ENCODE results near the gene RNF169.

The RNF169 gene

GRCh38 chr11:74770456-74770855 lies 21.8 kb downstream of the RNF169 start:
- ATAC-seq = no peak
- no peak for DNase-seq

GRCh38 chr11:74771139-74771538 lies 22.5 kb downstream of the RNF169 start:
- no peak for DNase-seq
- no peak for ATAC-seq

- DNase-seq (no peak), ATAC-seq (no peak)
These were observed 24.8 kb downstream of the RNF169 start for GRCh38 chr11:74773476-74773875.

GRCh38 chr11:74775762-74776161 lies 27.1 kb downstream of the RNF169 start:
- DNase-seq (no peak), ATAC-seq (no peak)

- no peak for DNase-seq
These were observed 27.9 kb downstream of the RNF169 start for GRCh38 chr11:74776546-74776945.

GRCh38 chr11:74777038-74777437 lies 28.4 kb downstream of the RNF169 start:
- DNase-seq = no peak
- ATAC-seq = no peak

More at GRCh38 chr11:74776546-74776945, 27.9 kb downstream of the RNF169 start:
- no peak for ATAC-seq

GRCh38 chr11:74777877-74778276 lies 29.2 kb downstream of the RNF169 start:
- no peak for DNase-seq
- no peak for ATAC-seq

- no peak for ATAC-seq
- DNase-seq = no peak
These were observed 29.9 kb downstream of the RNF169 start for GRCh38 chr11:74778581-74778980.

- no peak for ATAC-seq
These were observed 31.8 kb downstream of the RNF169 start for GRCh38 chr11:74780248-74781005.

GRCh38 chr11:74783241-74783871 lies 34.7 kb downstream of the RNF169 start:
- DNase-seq (no peak), ATAC-seq (peak; percentile 79)

More at GRCh38 chr11:74780248-74781005, 31.8 kb downstream of the RNF169 start:
- no peak for DNase-seq

- ATAC-seq (peak; percentile 49), DNase-seq (no peak)
These were observed 35.6 kb downstream of the RNF169 start for GRCh38 chr11:74784234-74784633.

GRCh38 chr11:74784726-74785125 lies 36.1 kb downstream of the RNF169 start:
- no peak for DNase-seq
- no peak for ATAC-seq

GRCh38 chr11:74786574-74786973 lies 37.9 kb downstream of the RNF169 start:
- ATAC-seq (no peak), DNase-seq (no peak)

- no peak for DNase-seq
- ATAC-seq = no peak
These were observed 42.9 kb downstream of the RNF169 start for GRCh38 chr11:74791333-74792100.

- ATAC-seq = no peak
These were observed 57.6 kb downstream of the RNF169 start for GRCh38 chr11:74806267-74806666.

GRCh38 chr11:74809801-74810200 lies 61.2 kb downstream of the RNF169 start:
- no peak for ATAC-seq
- no peak for DNase-seq

More at GRCh38 chr11:74806267-74806666, 57.6 kb downstream of the RNF169 start:
- DNase-seq = no peak

- DNase-seq (no peak), ATAC-seq (no peak)
These were observed 67.3 kb downstream of the RNF169 start for GRCh38 chr11:74815966-74816365.

GRCh38 chr11:74816664-74817063 lies 68.0 kb downstream of the RNF169 start:
- no peak for DNase-seq
- no peak for ATAC-seq

- ATAC-seq (no peak), DNase-seq (no peak)
These were observed 69.8 kb downstream of the RNF169 start for GRCh38 chr11:74818283-74818946.

GRCh38 chr11:74819400-74819799 lies 70.8 kb downstream of the RNF169 start:
- no peak for DNase-seq
- ATAC-seq = no peak

- no peak for DNase-seq
- ATAC-seq = no peak
These were observed 72.1 kb downstream of the RNF169 start for GRCh38 chr11:74820763-74821162.

- DNase-seq (no peak), ATAC-seq (no peak)
These were observed 73.5 kb downstream of the RNF169 start for GRCh38 chr11:74822170-74822569.
